SK-N-SH (cell line): ENCODE measurements around the gene EOGT. TPM values are rescaled to one million over a fixed set of nuclear protein-coding genes. Genes with fewer than 3 reads are reported as not detected.

ENCODE experiments used
- CTCF ChIA-PET: fragments of 300-600, 350-600 bp; formaldehyde crosslinking; extraction: SDS; loops from one replicate; lab custom pipeline; 2021; lab: Yijun Ruan, JAX
- POLR2A ChIA-PET: fragments of 350-600 bp; sonication (Branson Sonifier 250); formaldehyde crosslinking; extraction: SDS; loops from one replicate; lab custom pipeline; 2020; ENCODE audit warnings: antibody characterized with exemption, inconsistent platforms; lab: Yijun Ruan, JAX
- DNase-seq: peaks from one replicate; pipeline ENCODE4 v3.0.0; 2012
- H2AFZ ChIP-seq: fragments of 200-600 bp; sonication (generic); 2 replicates; pipeline ENCODE4 v1.8.1; 2016; ENCODE audit warnings: antibody characterized with exemption, mild to moderate bottlenecking, low read depth
- H3F3A ChIP-seq: fragments of 200-600 bp; sonication (generic); replicated peaks from 2 replicates; pipeline ENCODE3; 2016; ENCODE audit warnings: antibody characterized with exemption, mild to moderate bottlenecking; ENCODE audit not compliant: insufficient read depth
- H3K27ac ChIP-seq, 2 experiments: fragments of 200-500 bp in 1 of 2; fragments of 200-600 bp in 1 of 2; sonication (Bioruptor generic) in 1 of 2; sonication (generic), shearing (Covaris generic) in 1 of 2; 2 replicates each; pipeline versions ENCODE4 v1.5.1 to v1.6.1; 2014 to 2016; ENCODE audit warnings: low read depth in 2 of 2, inconsistent platforms in 1 of 2, low read length in 1 of 2, mild to moderate bottlenecking in 1 of 2, mixed read lengths in 1 of 2
- H3K27me3 ChIP-seq: fragments of 200-600 bp; sonication (generic), shearing (Covaris generic); 2 replicates; pipeline ENCODE4 v1.6.1; 2016; ENCODE audit warnings: mixed run types; ENCODE audit not compliant: insufficient read depth
- H3K36me3 ChIP-seq, 2 experiments: fragments of 200-500 bp in 1 of 2; fragments of 200-600 bp in 1 of 2; sonication (Bioruptor generic) in 1 of 2; sonication (generic) in 1 of 2; replicated peaks in 1 of 2; 2 replicates each; pipeline versions ENCODE3 to v1.5.1; 2014 to 2016; ENCODE audit warnings: low read length in 1 of 2, mild to moderate bottlenecking in 1 of 2; ENCODE audit not compliant: insufficient read depth in 2 of 2, control insufficient read depth in 1 of 2
- H3K4me1 ChIP-seq, 2 experiments: fragments of 200-500 bp in 1 of 2; fragments of 200-600 bp in 1 of 2; sonication (Bioruptor generic) in 1 of 2; sonication (generic), shearing (Covaris generic) in 1 of 2; 2 replicates each; pipeline versions ENCODE4 v1.5.1 to v1.6.1; 2014 to 2016; ENCODE audit warnings: low read depth in 1 of 2, low read length in 1 of 2, mixed run types in 1 of 2; ENCODE audit not compliant: insufficient read depth in 2 of 2, control insufficient read depth in 1 of 2
- H3K4me2 ChIP-seq: fragments of 200-600 bp; sonication (generic), shearing (Covaris generic); 2 replicates; pipeline ENCODE4 v1.6.1; 2017; ENCODE audit warnings: mixed run types
- H3K4me3 ChIP-seq, 2 experiments: fragments of 200-500 bp in 1 of 2; fragments of 200-600 bp in 1 of 2; sonication (Bioruptor generic) in 1 of 2; sonication (generic), shearing (Covaris generic) in 1 of 2; 2 replicates each; pipeline versions ENCODE4 v1.5.1 to v1.8.1; 2014 to 2016; ENCODE audit warnings: low read depth in 2 of 2, inconsistent platforms in 1 of 2, low read length in 1 of 2, mild to moderate bottlenecking in 1 of 2, mixed read lengths in 1 of 2, moderate library complexity in 1 of 2
- H3K79me2 ChIP-seq: fragments of 200-600 bp; sonication (generic); 2 replicates; pipeline ENCODE4 v1.8.1; 2017; ENCODE audit warnings: mild to moderate bottlenecking; ENCODE audit not compliant: insufficient read depth
- H3K9ac ChIP-seq: fragments of 200-600 bp; sonication (generic); 2 replicates; pipeline ENCODE4 v1.6.1; 2017; ENCODE audit warnings: mixed run types
- H3K9me2 ChIP-seq: fragments of 200-600 bp; sonication (generic); 2 replicates; pipeline ENCODE4 v1.6.1; 2017; ENCODE audit warnings: mixed run types
- H3K9me3 ChIP-seq: fragments of 200-600 bp; sonication (generic); 2 replicates; pipeline ENCODE4 v1.6.1; 2017; ENCODE audit warnings: mixed run types, mild to moderate bottlenecking, moderate library complexity
- H4K20me1 ChIP-seq: fragments of 200-600 bp; sonication (generic); 2 replicates; pipeline ENCODE4 v1.6.1; 2017; ENCODE audit warnings: mild to moderate bottlenecking, mixed run types; ENCODE audit not compliant: insufficient read depth
- CHD2 ChIP-seq: fragments of 150-350 bp; IDR thresholded peaks from 2 replicates; pipeline ENCODE4 v1.6.1; 2018; ENCODE audit warnings: low read length; ENCODE audit not compliant: partially characterized antibody
- ELF1 ChIP-seq: IDR thresholded peaks from 2 replicates; pipeline ENCODE4 v1.4.0; 2012
- EP300 ChIP-seq, 2 experiments: IDR thresholded peaks; 2 replicates each; pipeline versions ENCODE4 v1.4.0 to v1.6.1; 2012; ENCODE audit warnings: borderline replicate concordance in 1 of 2, low read depth in 1 of 2, low read length in 1 of 2
- EZH2phosphoT487 ChIP-seq: fragments of 200-600 bp; sonication (generic); IDR thresholded peaks from 2 replicates; pipeline ENCODE4 v1.6.1; 2017; ENCODE audit warnings: low read depth, mixed run types, mild to moderate bottlenecking, antibody characterized with exemption, moderate library complexity, borderline replicate concordance
- FOXJ3 ChIP-seq: sonication (generic); formaldehyde crosslinking; IDR thresholded peaks from 2 replicates; pipeline ENCODE4 v1.5.1; 2020; ENCODE audit warnings: mild to moderate bottlenecking, missing genetic modification reagents
- FOXM1 ChIP-seq: IDR thresholded peaks from 2 replicates; pipeline ENCODE4 v1.4.0; 2012; ENCODE audit warnings: low read depth, mild to moderate bottlenecking
- GABPA ChIP-seq: IDR thresholded peaks from 2 replicates; pipeline ENCODE4 v1.4.0; 2012; ENCODE audit warnings: low read depth, mild to moderate bottlenecking
- GATA2 ChIP-seq: sonication (generic); formaldehyde crosslinking; IDR thresholded peaks from 2 replicates; pipeline ENCODE4 v1.5.0; 2020; ENCODE audit warnings: mild to moderate bottlenecking, missing genetic modification reagents
- MEF2A ChIP-seq: IDR thresholded peaks from 2 replicates; pipeline ENCODE4 v1.4.0; 2012; ENCODE audit warnings: low read depth, borderline replicate concordance
- REST ChIP-seq: IDR thresholded peaks from 2 replicates; pipeline ENCODE4 v1.6.1; 2012; ENCODE audit warnings: mild to moderate bottlenecking, low read depth, low read length, moderate library complexity
- RFX5 ChIP-seq: IDR thresholded peaks from 2 replicates; pipeline ENCODE4 v1.6.1; 2012; ENCODE audit warnings: mild to moderate bottlenecking, improper control_type of control experiment, low read length
- RXRA ChIP-seq: IDR thresholded peaks from 2 replicates; pipeline ENCODE4 v1.4.0; 2012; ENCODE audit warnings: low read depth, mild to moderate bottlenecking, borderline replicate concordance
- SIN3A ChIP-seq: IDR thresholded peaks from 2 replicates; pipeline ENCODE4 v1.6.1; 2012; ENCODE audit warnings: low read depth, mild to moderate bottlenecking, low read length, moderate library complexity, borderline replicate concordance
- SMC3 ChIP-seq: IDR thresholded peaks from 2 replicates; pipeline ENCODE4 v1.6.1; 2012; ENCODE audit warnings: low read depth, low read length, improper control_type of control experiment
- TAF1 ChIP-seq: IDR thresholded peaks from 2 replicates; pipeline ENCODE4 v1.6.1; 2012; ENCODE audit warnings: low read depth, mild to moderate bottlenecking, low read length, moderate library complexity, borderline replicate concordance
- TEAD4 ChIP-seq: IDR thresholded peaks from 2 replicates; pipeline ENCODE4 v1.4.0; 2012; ENCODE audit warnings: mild to moderate bottlenecking, borderline replicate concordance; ENCODE audit not compliant: insufficient read depth
- polyA plus RNA-seq, 3 experiments: library from polyadenylated mRNA; depleted of rRNA; stranded (reverse); fragments of >200 nt; gene quantifications; 2 replicates each; pipeline ENCODE4 v1.2.3, GENCODE V29; 2012
- TF ChIP-seq, protein P1 (sequence below): IDR thresholded peaks from 2 replicates; pipeline ENCODE4; 2012
- TF ChIP-seq, protein P2 (sequence below): IDR thresholded peaks from 2 replicates; pipeline ENCODE4 v1.4.0; 2012; ENCODE audit warnings: low read depth

EOGT gene
- polyA plus RNA-seq, 1 of the 3 experiments (the other 2 are of a cell fraction): 6.0 TPM

DNA sequence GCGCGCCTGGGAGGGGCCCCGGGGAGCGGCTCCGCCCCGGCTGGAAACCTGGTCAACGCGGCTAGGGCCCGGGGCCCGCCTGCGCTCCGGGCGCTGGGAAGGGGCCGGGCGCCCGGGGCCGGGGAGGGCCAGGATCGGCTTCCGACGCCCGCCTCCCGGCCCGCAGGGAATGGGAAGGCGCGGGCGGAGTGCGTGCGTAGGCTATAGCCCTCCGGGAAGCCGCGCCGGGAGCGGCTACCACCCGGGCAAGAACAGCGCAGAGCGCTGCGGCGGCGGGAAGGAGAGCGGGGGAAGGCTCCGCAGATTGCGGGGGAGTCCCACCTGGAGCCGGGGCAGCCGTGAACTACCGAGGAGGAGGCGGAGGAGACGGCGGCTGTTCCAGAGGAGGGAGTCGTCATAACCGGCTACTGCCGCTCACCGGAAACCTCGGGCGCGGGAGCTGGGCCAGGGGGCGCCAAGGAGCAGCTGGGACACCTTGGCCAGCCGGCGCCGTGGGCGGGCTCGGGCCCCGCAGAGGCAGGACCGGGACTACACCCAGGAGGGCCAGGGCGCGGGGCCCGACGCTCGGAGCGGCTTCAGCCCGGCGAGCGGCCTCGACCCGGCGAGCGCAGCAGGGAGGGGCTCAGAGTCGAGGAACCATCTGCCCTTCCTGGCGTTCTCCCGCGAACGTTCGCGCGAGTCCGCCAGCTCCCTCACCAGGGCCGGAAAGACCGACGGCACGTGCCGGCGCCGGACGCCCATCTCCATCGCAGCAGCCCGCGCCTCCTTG is at the start of gene EOGT (continued):
- TF ChIP-seq RFX5 (no peak), GATA2 (no peak), TEAD4 (no peak), ELF1 (0 out of 2 replicates have a peak, but pooled peaks have one; percentile 9), RXRA (no peak), EP300 (IDR thresholded peaks at IDR 0.05; ENCODE audit: borderline replicate concordance in 1 of 2, low read depth in 1 of 2, low read length in 1 of 2) (peak in 1 of 2 experiments; percentile 9; a peak in 1 of 4 replicates), MEF2A (no peak), GABPA (peak; percentile 53), SIN3A (peak; percentile 32; the same call in 1 of the 2 replicates), EZH2phosphoT487 (no peak)
- TF ChIP-seq, protein P1, sequence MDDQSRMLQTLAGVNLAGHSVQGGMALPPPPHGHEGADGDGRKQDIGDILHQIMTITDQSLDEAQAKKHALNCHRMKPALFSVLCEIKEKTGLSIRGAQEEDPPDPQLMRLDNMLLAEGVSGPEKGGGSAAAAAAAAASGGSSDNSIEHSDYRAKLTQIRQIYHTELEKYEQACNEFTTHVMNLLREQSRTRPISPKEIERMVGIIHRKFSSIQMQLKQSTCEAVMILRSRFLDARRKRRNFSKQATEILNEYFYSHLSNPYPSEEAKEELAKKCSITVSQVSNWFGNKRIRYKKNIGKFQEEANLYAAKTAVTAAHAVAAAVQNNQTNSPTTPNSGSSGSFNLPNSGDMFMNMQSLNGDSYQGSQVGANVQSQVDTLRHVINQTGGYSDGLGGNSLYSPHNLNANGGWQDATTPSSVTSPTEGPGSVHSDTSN: no peak
- TF ChIP-seq, protein P2, sequence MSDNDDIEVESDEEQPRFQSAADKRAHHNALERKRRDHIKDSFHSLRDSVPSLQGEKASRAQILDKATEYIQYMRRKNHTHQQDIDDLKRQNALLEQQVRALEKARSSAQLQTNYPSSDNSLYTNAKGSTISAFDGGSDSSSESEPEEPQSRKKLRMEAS: peak; percentile 97

DNA sequence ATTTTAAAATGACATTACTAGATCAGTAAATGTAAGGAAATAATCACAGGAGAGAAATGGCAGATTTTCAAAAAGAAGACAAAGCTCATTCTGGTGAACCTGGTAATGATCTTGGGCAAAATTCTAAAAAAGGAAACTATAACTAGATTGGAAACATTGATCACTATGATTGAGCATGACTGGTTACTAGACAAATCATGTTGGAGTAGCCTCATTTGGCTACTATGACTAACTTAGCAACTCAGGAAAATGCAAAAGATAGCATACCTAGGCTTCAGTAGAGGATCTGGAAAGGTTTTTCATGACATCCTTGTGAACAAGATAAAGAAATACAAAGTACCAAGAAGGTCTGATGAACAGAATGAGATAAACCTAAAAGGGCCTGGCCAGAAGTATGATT is 46.2 kb upstream of the EOGT start:
- no peak for TF ChIP-seq CHD2
- TF ChIP-seq GATA2: no peak
- TF ChIP-seq TAF1: no peak
- no peak for TF ChIP-seq FOXM1
- no peak for TF ChIP-seq FOXJ3 (CRISPR knock-in tag)
- no peak for TF ChIP-seq SMC3
- no peak for TF ChIP-seq GABPA
- TF ChIP-seq REST: no peak
- no peak for TF ChIP-seq RFX5
- Histone ChIP-seq H3F3A (peaks cover 14% of the 10 kb centered on the region), H3K4me1 (no peaks in the 10 kb centered on the region; a peak in 1 of 4 replicates), H3K36me3 (peaks cover 81 to 91% of the 10 kb centered on the region in 2 experiments), H3K4me3 (no peak overlapping the region), H4K20me1 (no peaks in the 10 kb centered on the region), H2AFZ (no peak overlapping the region), H3K9ac (no peak overlapping the region), H3K9me3 (no peaks in the 10 kb centered on the region), H3K4me2 (no peak overlapping the region), H3K79me2 (no peaks in the 10 kb centered on the region), H3K27me3 (no peaks in the 10 kb centered on the region), H3K9me2 (no peaks in the 10 kb centered on the region), H3K27ac (no peak overlapping the region)
- CTCF ChIA-PET: interaction anchor here (1.1 kb wide), 1 partner anchor 46 kb away, joined by 3 read pairs; the partner anchor contains the start of gene EOGT
- POLR2A ChIA-PET: no interaction called here
- DNase-seq: no peak
